Endothelial cell of umbilical vein (primary cell): ENCODE data around the gene SAAL1. TPM values are rescaled to one million over a fixed set of nuclear protein-coding genes. Genes with fewer than 3 reads are reported as not detected.

Experiments
- BruUV-seq: library from RNA; stranded (reverse); fragments of 400-500 nt; replicated peaks from 2 replicates; lab custom pipeline; 2021; lab: Mats Ljungman, UMichigan
- CTCF ChIA-PET: fragments of 300-600, 350-600 bp; sonication (Branson Sonifier 250); formaldehyde crosslinking; loops from one replicate; lab custom pipeline; 2021; ENCODE audit warnings: antibody characterized with exemption, inconsistent platforms; lab: Charles Lee
- POLR2A ChIA-PET: fragments of 300-600, 350-600 bp; sonication (Branson Sonifier 250); formaldehyde crosslinking; loops from one replicate; lab custom pipeline; 2021; ENCODE audit warnings: antibody characterized with exemption, inconsistent platforms; lab: Charles Lee
- DNase-seq: peaks from one replicate; pipeline ENCODE4 v3.0.0-alpha.2; 2011; ENCODE audit warnings: low read depth, low spot score
- FAIRE-seq: peaks from 2 replicates; lab custom pipeline; 2011; peaks lifted over from hg19 to GRCh38; lab: Jason Lieb, UNC
- H2AFZ ChIP-seq: 2 replicates; pipeline ENCODE4 v1.6.0; 2012; ENCODE audit warnings: low read depth, low read length, control low read depth, inconsistent platforms
- H3K27ac ChIP-seq: 2 replicates; pipeline ENCODE4 v1.5.1; 2011; ENCODE audit warnings: low read depth, mild to moderate bottlenecking, control low read depth, low read length, moderate library complexity; ENCODE audit not compliant: insufficient read depth
- H3K27me3 ChIP-seq, 2 experiments: 2 replicates each; pipeline versions ENCODE4 v1.6.0 to v1.6.1; 2011; ENCODE audit warnings: low read length in 2 of 2, mixed read lengths in 1 of 2; ENCODE audit not compliant: control insufficient read depth in 2 of 2, insufficient read depth in 2 of 2
- H3K36me3 ChIP-seq, 2 experiments: 2 replicates in 1 of 2; 3 replicates in 1 of 2; pipeline ENCODE4 v1.5.1; 2011; ENCODE audit warnings: low read length in 2 of 2, mild to moderate bottlenecking in 1 of 2, moderate library complexity in 1 of 2; ENCODE audit not compliant: control insufficient read depth in 2 of 2, insufficient read depth in 2 of 2; ENCODE audit errors: extremely low read depth in 1 of 2
- H3K4me1 ChIP-seq: 3 replicates; pipeline ENCODE4 v1.5.1; 2011; ENCODE audit warnings: mild to moderate bottlenecking, low read length; ENCODE audit not compliant: control insufficient read depth, insufficient read depth; ENCODE audit errors: extremely low read depth
- H3K4me2 ChIP-seq: 2 replicates; pipeline ENCODE4 v1.6.1; 2011; ENCODE audit warnings: low read length, control low read depth, mixed read lengths; ENCODE audit not compliant: insufficient read depth
- H3K4me3 ChIP-seq, 3 experiments: fragments of 200-600 bp in 1 of 3; sonication (generic), shearing (Covaris generic) in 1 of 3; replicated peaks in 1 of 3; 2 replicates each; pipeline ENCODE4 v1.5.1; 2011 to 2016; ENCODE audit warnings: control low read depth in 3 of 3, low read length in 3 of 3, mild to moderate bottlenecking in 2 of 3, inconsistent platforms in 1 of 3, low read depth in 1 of 3, moderate library complexity in 1 of 3; ENCODE audit not compliant: insufficient read depth in 1 of 3
- H3K79me2 ChIP-seq: 2 replicates; pipeline ENCODE4 v1.6.0; 2012; ENCODE audit warnings: low read length, inconsistent platforms; ENCODE audit not compliant: control insufficient read depth, insufficient read depth
- H3K9ac ChIP-seq: replicated peaks from 2 replicates; pipeline ENCODE3; 2011; ENCODE audit warnings: low read length, control low read depth; ENCODE audit not compliant: insufficient read depth; ENCODE audit errors: extremely low read depth
- H3K9me1 ChIP-seq: replicated peaks from 3 replicates; pipeline ENCODE4 v1.6.0; 2011; ENCODE audit warnings: mild to moderate bottlenecking, low read length; ENCODE audit not compliant: control insufficient read depth, insufficient read depth; ENCODE audit errors: extremely low read depth
- H3K9me3 ChIP-seq: replicated peaks from 2 replicates; pipeline ENCODE4 v1.5.1; 2012; ENCODE audit warnings: low read length, inconsistent platforms; ENCODE audit not compliant: control insufficient read depth, insufficient read depth
- H4K20me1 ChIP-seq: replicated peaks from 2 replicates; pipeline ENCODE3; 2011; ENCODE audit warnings: mild to moderate bottlenecking, low read length; ENCODE audit not compliant: control insufficient read depth, insufficient read depth; ENCODE audit errors: extremely low read depth
- EZH2 ChIP-seq: IDR thresholded peaks from 2 replicates; pipeline ENCODE4 v1.6.1; 2012; ENCODE audit warnings: borderline replicate concordance, low read depth, mild to moderate bottlenecking, moderate library complexity, low read length, inconsistent platforms; ENCODE audit not compliant: severe bottlenecking
- FOS ChIP-seq: IDR thresholded peaks from 2 replicates; pipeline ENCODE4 v1.6.1; 2011; ENCODE audit warnings: mild to moderate bottlenecking, low read length, moderate library complexity, borderline replicate concordance; ENCODE audit not compliant: insufficient read depth
- GATA2 ChIP-seq: IDR thresholded peaks from 2 replicates; pipeline ENCODE4 v1.7.0; 2011; ENCODE audit warnings: low read depth, mild to moderate bottlenecking, moderate library complexity, mixed read lengths, low read length; ENCODE audit not compliant: insufficient read length, insufficient read depth
- JUN ChIP-seq: IDR thresholded peaks from 2 replicates; pipeline ENCODE4 v1.6.1; 2011; ENCODE audit warnings: borderline replicate concordance, low read depth; ENCODE audit not compliant: insufficient read length, insufficient read depth
- MYC ChIP-seq: IDR thresholded peaks from one replicate; pipeline ENCODE4 v1.6.1; 2011; ENCODE audit warnings: mild to moderate bottlenecking, low read depth, low read length
- POLR2A ChIP-seq: IDR thresholded peaks from 2 replicates; pipeline ENCODE4 v1.6.1; 2012; ENCODE audit warnings: low read depth, mild to moderate bottlenecking, control low read depth, low read length
- POLR2AphosphoS5 ChIP-seq: IDR thresholded peaks from 2 replicates; pipeline ENCODE4 v1.6.1; 2012; ENCODE audit warnings: low read depth, mild to moderate bottlenecking, control low read depth, low read length, moderate library complexity; ENCODE audit not compliant: insufficient read depth
- dilution Hi-C: fragments of 300-500 bp; cut with MboI; formaldehyde crosslinking; loops from one replicate; pipeline ENCODE4 v1.15.0; 2019; ENCODE audit warnings: low sequenced_read_pairs; ENCODE audit not compliant: extremely low pct_ligation_motif_present
- intact Hi-C: fragments of 100-400 bp; cut with micrococcal nuclease; formaldehyde crosslinking; loops from one replicate; pipeline ENCODE4 v1.10.0; 2022
- polyA plus RNA-seq, 4 experiments: library from polyadenylated mRNA; depleted of rRNA in 3 of 4; stranded (reverse) in 3 of 4; unstranded in 1 of 4; fragments of >200 nt; gene quantifications; 2 replicates each; pipeline versions ENCODE4 v1.2.1 to v1.2.3, GENCODE V29; 2011 to 2012; ENCODE audit warnings: missing spikeins in 1 of 4
- total RNA-seq: library from RNA; stranded (reverse); gene quantifications from 2 replicates; pipeline ENCODE4 v1.2.3, GENCODE V29; 2021
- TF ChIP-seq, protein P1 (sequence below): IDR thresholded peaks from 2 replicates; pipeline ENCODE4 v1.6.1; 2011; ENCODE audit not compliant: insufficient read depth, insufficient read length
- TF ChIP-seq, protein P2 (sequence below), 2 donors: IDR thresholded peaks; 1 replicate in 1 of 2; 2 replicates in 1 of 2; pipeline ENCODE4 v1.5.1; 2011; ENCODE audit warnings: low read length in 2 of 2, mild to moderate bottlenecking in 2 of 2, moderate library complexity in 2 of 2, control low read depth in 1 of 2, inconsistent platforms in 1 of 2, low read depth in 1 of 2; ENCODE audit not compliant: insufficient read depth in 1 of 2; ENCODE audit errors: extremely low read depth in 1 of 2

The SAAL1 gene
- total and polyA plus RNA-seq, 2 donors (not counting 3 experiments of a cell fraction or from before 2014, with no cell fraction given): 9.5 to 22.1 TPM

DNA sequence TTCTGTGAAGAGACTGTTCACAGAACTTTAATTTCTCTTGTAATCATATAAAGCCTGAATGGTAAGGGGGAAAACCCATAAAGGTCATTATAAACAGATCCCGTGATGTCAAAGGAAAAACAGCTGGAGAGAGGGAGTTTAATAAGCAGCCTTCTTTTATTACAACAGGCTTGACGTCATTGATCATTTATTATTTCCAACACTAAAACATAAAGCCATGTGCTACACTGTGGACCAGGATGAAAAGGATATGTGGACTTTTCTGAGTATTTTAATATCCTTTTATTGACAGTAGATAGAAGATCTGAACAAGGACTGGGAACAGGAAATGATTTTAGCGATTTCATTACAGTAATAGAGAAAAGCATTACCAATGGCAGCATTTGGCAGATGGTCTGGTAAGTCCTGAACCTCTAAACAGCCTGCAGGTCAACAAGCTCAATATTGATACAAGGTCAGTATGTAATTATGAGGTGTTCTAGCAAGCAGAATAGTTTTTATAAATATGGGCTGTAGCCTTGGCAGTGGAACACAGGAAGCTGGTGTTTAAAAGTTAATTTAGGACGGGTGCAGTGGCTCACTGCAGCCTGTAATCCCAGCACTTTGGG, 34.7 kb downstream of the SAAL1 start:
- FAIRE-seq (no peak), DNase-seq (no peak)
- intact Hi-C loops: no loop called here
- Histone ChIP-seq H3K27me3 (no peaks in the 10 kb centered on the region), H3K4me2 (no peak overlapping the region), H3K9ac (no peak overlapping the region), H3K4me3 (no peak overlapping the region), H4K20me1 (no peaks in the 10 kb centered on the region), H3K9me3 (no peaks in the 10 kb centered on the region), H3K27ac (no peak overlapping the region), H3K36me3 (no peaks in the 10 kb centered on the region), H3K9me1 (no peaks in the 10 kb centered on the region), H3K79me2 (no peaks in the 10 kb centered on the region), H2AFZ (no peak overlapping the region), H3K4me1 (peaks cover 5% of the 10 kb centered on the region)
- POLR2A ChIA-PET: no interaction called here
- no peak for TF ChIP-seq MYC
- no peak for TF ChIP-seq JUN
- TF ChIP-seq, protein P1, sequence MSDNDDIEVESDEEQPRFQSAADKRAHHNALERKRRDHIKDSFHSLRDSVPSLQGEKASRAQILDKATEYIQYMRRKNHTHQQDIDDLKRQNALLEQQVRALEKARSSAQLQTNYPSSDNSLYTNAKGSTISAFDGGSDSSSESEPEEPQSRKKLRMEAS: no peak
- TF ChIP-seq FOS: no peak
- no peak for TF ChIP-seq EZH2
- TF ChIP-seq, protein P2, sequence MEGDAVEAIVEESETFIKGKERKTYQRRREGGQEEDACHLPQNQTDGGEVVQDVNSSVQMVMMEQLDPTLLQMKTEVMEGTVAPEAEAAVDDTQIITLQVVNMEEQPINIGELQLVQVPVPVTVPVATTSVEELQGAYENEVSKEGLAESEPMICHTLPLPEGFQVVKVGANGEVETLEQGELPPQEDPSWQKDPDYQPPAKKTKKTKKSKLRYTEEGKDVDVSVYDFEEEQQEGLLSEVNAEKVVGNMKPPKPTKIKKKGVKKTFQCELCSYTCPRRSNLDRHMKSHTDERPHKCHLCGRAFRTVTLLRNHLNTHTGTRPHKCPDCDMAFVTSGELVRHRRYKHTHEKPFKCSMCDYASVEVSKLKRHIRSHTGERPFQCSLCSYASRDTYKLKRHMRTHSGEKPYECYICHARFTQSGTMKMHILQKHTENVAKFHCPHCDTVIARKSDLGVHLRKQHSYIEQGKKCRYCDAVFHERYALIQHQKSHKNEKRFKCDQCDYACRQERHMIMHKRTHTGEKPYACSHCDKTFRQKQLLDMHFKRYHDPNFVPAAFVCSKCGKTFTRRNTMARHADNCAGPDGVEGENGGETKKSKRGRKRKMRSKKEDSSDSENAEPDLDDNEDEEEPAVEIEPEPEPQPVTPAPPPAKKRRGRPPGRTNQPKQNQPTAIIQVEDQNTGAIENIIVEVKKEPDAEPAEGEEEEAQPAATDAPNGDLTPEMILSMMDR (IDR thresholded peaks at IDR 0.05; ENCODE audit: extremely low read depth in 1 of 2, insufficient read depth in 1 of 2, low read depth in 1 of 2, low read length in 2 of 2): no peak
- TF ChIP-seq POLR2A: no peak
- no peak for TF ChIP-seq POLR2AphosphoS5
- TF ChIP-seq GATA2: no peak
- CTCF ChIA-PET: no interaction called here
- dilution Hi-C loops: no loop called here
- BruUV-seq: no TSS peak
